ENCODE data around the gene EIF3K.
A peak's percentile ranks its signal among the peaks of the same experiment; 100 is the strongest.
"Not testable (repeated sequence)": the region's sequence is repeated elsewhere in the genome, so short reads cannot be mapped to it uniquely, and the experiment has no call there.

EIF3K gene

DNA sequence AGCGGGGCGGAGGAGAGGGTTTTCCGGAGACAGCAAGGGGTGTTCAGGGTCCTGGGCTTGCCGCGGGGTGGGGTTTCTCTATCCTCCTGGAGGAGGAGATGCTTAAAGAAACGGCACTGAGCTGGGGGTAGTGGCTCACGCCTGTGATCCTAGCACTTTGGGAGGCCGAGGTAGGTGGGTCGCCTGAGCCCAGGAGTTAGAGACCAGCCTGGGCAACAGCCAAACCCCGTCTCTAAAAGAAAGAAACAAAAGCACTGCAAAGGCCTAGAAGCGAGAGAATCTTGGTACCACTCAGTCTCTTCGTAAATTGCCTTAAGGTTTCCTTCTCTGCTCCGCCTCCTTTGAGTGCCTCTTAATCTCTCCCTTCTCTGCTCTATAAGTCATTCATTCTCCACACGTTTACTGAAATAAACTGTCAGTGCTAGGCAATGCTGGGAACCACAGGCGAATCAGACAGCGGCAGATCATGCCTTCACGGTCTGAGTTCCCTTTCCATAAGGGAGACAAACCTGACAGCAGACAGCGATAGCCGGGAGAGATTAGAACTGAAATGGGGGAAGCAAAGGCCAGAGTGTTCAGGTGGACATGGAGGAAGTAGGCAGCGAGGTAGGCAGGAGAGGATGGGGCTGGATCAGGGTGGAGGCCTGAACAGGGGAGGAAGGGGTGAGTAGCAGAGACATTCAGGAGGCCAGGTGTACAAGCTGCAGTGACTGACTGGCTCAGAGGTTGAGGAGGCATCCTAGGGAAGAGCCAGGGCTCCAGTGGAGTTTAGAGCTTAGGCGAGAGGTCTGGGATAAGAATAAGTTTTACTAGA is 580 bp downstream of the EIF3K start:
- DNase-seq = no peak

DNA sequence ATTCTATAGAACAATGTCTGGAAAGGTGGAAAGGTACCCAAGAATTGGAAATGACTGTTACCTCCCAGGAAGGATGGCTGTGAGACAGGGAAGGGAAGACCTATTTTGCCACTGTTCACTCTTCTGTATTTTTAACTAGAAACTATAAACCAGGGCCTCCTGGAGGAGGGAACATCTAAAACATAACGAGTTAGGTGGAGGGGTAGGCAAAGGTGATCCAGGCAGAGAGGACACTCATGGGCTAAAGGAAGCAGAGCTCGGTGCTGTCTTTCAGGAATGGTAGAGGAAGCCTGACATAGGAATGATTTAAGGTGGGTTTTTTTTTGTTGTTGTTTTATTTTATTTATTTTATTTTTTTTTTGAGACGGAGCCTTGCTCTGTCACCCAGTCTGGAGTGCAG is 5.8 kb downstream of the EIF3K start:
- no peak for DNase-seq

DNA sequence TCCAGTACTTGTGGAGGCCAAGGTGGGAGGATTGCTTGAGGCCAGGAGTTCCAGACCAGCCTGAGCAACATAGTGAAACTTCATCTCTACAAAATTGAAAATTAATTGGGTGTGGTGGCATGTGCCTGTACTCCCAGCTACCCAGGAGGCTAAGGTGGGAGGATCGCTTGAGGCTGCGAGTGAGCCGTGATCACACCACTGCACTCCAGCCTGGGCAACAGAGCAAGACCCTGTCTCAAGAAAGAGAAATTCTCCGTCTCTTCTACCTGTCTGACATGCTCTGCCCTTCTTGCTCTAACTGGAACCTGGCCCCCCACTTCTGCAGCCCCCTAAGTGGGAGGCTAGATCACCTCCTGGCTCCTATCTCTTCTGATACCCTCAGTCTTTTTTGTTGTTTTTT is 7.4 kb downstream of the EIF3K start:
- DNase-seq = no peak

DNA sequence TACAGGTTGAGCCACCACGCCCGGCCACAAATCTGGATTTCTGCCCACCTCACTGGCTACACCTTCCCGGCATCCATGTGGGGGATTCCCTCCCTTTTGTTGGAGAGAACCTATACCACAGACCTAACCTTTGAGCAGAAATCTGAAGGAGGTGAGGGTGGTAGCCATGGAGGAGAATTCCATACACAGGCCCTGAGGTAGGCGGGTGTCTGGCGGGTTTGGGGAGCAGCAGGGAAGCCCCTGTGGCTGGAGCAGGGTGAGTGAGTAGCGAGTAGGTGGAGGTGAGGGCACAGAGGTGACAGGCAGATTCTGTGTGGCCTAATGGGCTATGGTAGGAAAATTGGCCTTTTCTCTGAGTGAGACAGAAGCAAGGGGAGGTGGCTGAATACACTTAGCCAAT is 10.6 kb downstream of the EIF3K start:
- DNase-seq = no peak

DNA sequence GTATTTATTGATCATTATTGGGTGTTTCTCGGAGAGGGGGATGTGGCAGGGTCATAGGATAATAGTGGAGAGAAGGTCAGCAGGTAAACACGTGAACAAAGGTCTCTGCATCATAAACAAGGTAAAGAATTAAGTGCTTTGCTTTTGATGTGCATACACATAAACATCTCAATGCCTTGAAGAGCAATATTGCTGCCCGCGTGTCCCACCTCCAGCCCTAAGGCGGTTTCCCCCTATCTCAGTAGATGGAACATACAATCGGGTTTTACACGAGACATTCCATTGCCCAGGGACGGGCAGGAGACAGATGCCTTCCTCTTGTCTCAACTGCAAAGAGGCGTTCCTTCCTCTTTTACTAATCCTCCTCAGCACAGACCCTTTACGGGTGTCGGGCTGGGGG is 12.3 kb downstream of the EIF3K start:
- DNase-seq = not testable (repeated sequence)

DNA sequence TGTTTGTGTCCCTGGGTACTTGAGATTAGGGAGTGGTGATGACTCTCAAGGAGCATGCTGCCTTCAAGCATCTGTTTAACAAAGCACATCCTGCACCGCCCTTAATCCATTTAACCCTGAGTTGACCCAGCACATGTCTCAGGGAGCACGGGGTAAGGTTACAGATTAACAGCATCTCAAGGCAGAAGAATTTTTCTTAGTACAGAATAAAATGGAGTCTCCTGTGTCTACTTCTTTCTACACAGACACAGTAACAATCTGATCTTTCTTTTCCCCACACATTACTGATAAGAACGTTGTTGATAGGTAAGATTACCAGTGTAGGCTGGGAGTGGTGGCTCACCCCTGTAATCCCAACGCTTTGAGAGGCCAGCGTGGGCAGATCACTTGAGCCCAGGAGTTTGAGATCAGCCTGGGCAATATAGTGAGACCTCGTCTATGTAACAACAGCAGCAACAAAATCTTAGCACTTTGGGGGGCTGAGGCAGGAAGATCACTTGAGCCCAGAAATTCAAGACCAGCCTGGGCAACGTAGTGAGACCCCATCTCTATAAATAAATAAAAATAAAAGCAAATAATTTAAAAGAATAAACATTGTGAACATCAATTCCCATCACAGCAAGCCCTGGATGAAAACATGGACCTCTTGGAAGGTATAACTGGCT is 13.0 kb downstream of the EIF3K start:
- not testable (repeated sequence) for DNase-seq

DNA sequence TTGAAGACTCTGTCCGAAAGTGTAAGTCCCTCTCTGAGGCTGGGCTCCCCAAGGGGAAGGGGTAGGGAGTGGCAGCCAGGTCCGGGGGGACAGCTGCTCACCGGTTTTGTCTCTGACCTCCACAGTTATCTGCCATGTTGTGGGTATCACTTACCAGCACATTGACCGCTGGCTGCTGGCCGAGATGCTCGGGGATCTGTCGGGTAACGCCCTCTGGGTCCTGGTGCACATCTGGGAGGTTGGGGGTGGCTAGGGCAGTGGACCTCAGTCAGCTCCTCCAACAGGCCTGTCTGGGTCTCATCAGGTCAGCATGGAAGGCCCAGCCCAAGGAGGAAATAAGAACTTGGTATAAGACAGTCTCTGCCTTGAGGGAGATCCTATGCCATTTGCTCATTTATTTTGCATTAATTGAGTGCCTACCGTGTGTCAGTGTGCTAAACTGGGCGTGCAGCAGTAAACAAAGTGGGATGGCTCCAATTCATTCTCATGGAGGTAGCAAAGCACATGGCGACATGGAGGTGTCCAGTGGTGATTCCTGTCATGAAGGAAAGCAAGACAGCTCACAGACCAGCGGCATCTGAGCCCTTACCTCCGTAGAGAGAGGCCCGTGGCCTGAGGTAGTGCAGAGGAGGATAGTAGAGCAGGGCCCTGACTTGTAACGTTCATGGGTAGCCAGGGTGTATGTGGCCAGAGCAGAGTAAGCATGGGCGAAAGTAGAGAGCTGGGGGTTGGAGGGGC is 13.7 kb downstream of the EIF3K start:
- no peak for DNase-seq

DNA sequence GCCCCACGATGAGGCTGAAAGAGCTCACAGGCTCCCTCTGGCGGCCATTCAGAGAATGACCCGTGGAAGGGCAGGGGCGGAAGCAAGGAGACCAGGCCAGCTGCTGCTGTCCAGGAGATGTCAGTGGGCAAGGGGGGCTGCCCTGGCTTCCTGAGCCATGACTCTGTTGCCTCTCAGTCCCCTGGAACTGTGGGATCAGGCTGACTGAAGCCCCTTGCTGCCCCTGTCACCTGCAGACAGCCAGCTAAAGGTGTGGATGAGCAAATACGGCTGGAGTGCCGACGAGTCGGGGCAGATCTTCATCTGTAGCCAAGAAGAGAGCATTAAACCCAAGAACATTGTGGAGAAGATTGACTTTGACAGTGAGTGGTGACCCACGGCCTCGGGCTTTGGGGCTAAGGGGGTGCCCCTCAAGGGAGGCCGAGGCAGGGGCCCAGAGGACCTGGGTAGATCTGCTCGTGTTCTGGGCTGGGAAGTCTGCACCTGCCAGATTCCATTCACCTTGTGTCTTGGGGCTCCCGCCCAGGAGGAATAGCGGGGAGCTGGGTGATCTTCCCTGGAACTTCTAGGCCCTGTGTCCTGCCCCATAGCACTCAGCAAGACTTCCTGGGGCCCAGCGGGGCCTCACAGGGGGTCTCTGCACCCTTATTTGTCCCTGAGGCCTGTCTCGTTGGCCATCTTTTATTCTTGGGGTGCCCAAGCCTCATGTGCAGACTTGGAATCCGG is 15.9 kb downstream of the EIF3K start:
- DNase-seq = peak; percentile 62

DNA sequence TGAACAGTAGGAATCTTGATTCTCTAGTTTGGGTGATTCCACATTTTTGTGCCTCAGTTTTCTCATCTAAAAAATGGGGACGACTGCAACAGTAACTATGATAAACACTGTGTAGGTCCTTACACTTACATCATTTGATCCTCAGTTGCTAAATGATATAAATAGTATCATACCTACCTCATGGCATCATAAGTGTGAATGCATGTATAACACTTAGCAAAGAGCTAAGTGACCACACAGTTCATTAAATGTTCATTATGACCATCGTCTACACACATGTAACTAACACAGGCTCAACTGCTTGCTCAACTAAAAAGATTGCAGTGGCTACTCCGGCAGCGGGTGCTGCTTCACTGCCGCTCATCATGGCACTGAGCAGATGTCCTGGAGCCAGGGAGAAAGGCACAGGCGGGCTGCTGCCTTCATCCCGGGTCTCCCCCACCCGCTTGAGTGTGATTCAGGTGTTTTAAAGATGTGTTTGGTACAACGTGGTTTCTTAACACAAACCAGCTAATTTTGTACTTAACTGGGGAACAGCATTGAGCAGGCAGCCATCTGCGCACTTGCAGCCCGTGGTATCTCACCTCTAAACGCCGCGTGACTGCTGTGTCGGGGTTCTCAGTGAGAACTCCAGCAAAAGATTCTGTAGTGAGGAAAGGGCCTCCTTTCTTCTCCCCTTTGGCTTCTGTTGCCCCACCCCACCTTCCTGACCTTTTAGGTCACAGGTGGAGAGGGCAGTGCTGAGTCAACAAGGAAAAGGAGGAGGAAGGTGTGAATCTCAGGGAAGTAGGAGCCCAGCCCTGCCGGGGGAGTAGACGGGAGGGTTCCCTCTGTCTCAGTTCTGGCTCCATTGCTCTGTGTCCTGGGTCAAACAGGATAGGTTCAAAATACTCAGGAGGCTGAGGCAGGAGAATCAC is 16.8 kb downstream of the EIF3K start:
- DNase-seq = no peak

DNA sequence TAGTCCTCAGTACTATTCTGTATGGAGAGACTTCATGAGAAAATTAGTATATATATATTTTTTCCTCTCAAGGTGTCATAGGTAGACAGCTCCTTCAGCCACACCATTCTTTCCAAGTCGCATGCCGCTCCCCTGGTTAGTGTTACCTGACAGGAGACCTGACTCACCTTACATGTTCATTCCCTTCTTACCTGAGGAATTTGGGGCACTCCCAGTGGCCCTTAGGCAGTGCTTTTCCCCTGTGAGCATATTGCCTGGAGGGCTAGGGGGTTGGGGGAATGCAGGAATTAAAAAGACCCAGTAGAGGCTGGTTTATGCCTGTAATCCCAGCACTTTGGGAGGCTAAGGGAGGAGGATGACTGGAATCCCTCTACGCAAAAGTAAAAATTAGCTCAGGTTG is 19.5 kb downstream of the EIF3K start:
- DNase-seq = no peak

DNA sequence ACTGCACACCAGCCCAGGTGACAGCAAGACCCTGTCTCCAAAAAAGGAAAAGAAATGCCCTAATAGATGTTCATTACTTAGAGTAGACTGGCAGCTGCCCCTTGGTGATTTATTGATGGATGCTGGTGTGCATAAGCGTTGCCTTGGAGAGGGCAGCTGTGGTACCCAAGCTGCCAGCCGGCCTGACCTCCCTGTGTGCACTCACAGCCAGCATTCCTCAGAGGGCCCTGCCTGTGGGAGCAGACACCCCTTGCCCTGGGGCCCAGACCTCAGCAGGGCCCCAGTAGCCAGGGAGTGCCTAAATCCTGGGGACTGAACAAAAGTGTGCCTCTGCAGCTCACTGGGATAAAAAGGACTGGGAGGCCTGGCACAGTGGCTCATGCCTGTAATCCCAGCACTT is 20.7 kb downstream of the EIF3K start:
- DNase-seq = no peak

DNA sequence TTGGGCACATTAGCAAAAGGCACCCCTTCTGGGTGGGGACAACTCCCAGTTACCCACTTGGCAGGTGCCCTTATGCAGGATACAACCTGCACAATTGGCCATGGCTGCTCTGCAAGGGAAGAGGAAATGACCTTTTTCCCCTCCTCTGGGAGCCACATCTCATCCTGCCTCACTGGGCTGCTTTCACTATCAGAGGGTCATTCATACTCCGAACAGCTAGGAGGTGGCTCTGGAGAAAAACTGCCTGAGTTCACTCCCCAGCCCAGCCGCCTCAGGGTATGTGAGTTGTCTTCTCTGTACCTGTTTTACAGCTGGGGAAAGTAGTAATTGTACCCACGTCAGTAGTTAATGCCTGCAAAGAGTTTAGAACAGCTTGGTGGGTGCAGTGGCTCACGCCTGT is 21.4 kb downstream of the EIF3K start:
- DNase-seq = no peak

DNA sequence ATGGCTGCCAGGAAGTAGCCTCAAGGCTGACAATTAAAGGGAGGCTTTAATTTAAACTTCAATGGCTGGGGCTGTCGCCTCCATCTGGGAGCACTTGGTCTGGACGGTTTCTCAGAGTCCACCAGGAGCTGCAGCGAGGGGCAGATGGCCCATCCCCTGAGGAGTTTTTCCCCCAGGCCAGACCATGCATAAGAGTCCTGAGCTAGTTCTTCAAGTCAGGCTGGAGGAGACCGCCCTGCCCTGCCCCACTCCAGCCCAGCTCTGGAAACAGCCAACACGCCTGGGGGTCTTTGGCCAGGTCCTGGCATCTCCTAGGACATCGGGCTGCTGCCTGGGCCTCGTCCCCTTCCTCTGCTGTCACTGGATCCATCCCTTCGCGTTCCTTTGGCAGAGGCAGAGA is 23.2 kb downstream of the EIF3K start:
- no peak for DNase-seq

DNA sequence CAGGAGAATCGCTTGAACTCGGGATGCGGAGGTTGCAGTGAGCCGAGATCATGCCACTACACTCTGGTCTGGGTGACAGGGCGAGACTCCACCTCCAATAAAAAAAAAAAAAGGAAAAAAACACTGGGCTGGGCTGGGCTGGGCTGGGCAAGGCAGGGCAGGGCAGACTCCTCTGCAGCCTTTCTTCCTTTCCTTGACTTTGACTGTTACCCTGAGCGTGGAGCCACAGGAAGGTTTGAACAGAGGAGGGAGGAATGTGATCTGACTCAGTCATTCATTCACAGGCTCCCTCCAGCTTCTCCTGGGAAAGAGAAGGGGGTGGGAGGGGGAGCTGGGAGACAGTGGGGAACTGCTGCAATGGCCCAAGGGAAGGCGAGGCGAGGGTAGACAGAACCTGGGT is 25.7 kb downstream of the EIF3K start:
- DNase-seq = no peak

DNA sequence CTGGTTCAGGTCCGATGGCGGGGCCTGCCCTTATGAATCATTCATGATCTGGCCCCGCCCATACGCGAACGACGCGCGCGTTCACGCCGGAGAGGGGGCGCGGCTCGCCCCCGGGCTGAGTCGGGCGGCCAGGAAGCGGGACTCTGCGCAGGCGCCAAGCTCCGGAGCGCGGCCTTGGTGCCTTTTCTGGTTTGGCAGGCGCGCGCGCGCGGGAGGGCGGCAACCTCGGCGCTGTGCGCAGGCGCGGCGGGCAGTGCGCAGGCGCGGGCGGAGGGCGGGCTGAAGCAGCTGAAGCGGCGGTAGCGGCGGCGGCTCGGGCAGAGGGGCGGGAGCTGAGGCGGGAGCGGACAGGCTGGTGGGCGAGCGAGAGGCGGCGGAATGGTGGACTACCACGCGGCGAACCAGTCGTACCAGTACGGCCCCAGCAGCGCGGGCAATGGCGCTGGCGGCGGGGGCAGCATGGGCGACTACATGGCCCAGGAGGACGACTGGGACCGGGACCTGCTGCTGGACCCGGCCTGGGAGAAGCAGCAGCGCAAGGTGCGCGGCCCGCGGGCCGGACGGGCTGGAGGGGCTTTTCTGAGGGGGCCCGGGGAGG is 28.5 kb downstream of the EIF3K start, which contains the start of gene ACTN4:
TSS of gene ACTN4 (plus strand) at position 282 of the 598 bp plus-strand sequence. CDS start at position 379, 97 bp downstream.
- peak; percentile 99 for DNase-seq

DNA sequence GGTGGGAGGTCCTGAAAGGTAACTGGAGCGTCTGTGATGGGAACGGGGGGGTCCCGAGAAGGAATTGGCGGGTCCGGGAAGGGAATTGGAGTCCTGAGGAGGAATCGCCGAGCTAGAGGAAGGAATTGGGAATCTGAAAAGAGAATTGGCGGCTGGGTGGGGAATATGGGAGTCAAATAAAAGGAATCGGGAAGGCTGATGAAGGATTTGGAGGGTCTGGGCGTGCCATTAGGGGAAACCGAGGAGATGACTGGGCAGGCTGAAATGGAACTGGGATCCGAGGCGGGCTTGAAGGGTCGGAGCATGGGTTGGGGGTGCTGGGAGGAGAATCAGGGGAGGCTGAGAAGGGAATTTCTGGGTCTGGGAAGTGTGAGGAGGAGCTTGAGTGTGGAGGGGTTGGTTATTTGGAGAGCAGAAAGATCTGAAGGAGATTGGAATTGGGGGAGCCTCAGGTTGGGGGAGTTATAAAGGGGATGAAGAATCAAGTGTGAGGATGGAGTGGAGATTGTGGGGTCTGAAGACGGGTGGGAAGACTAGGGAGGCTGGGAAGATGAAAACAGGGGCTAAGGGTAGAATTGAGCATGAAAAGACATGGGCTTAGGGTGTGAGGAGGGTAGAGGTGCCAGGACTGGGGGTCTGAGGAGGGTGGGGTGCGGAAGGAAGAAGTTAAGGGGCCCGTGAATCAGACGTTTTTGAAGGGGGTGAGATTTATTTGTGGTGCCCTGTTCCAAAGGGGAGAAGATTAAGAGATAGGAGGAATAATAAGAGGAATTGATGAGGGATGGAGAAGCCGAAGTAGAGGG is 29.2 kb downstream of the EIF3K start:
- DNase-seq = no peak

DNA sequence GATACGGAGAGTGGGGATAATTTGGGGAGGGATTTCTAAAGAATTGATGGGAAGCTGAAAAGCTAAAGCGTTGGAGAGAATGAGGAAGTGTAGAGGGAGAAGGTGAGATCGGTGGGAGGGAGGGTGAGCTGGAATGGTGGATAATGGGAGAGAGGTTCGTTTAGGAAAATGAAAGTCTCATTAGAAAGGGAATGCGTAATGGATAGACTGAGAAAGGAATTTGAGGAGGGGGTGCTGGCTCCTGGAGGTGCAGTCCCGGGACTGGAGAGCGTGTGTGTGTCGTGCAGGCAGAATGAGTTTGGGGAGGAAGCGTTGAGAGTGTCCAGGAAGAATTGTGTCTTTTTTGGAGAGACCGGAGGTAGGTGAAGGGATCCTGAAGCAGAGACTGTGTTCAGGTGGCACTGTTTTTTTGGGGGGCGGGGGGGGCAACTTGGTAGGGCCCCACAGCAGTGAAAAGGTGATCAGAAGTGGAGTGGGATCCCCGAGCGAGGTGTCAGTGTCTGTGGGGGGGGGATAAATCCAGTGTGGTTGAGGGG is 29.8 kb downstream of the EIF3K start:
- no peak for DNase-seq

DNA sequence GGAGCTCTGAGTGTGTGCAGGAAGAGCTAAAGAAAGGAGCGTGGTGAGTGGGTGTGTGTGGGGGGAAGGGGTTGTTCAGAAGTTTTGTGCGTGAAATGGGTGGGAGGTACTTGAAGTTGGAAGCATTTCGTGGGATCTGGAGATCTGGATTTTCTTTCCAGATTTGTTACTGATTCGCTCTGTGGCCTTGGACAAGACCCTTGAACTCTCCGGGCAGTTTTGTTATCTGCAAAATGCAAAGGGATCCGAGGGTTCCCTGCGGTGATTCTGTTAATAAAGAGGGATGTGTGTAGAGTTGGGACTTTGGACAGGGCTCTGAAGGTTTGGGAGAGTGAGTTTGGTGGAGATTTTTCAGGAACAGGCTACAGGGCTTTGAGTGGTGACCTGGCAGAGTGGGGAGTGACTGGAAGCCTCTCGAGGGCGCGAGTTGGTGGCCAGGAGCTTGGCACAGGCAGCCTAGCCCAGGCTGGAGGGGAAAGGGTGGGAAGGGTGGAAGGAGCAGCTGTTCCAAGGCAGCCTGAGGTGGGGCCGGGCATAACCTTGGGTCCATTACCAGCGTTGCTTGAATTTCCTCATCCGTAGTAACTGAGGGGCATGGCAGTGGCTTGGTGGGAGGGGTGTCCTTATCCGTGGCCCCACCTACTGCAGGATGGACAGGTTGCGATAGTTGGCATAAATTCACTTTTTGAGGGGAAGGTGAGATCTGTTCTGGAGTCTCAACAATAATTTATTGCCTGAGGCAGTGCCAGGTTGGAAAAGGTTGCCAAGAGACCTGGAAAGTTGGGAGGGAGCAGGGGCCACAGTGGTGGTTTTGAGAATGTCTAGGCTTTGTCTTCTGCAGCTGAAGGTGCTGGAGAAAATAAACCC is 30.6 kb downstream of the EIF3K start:
- DNase-seq = no peak

DNA sequence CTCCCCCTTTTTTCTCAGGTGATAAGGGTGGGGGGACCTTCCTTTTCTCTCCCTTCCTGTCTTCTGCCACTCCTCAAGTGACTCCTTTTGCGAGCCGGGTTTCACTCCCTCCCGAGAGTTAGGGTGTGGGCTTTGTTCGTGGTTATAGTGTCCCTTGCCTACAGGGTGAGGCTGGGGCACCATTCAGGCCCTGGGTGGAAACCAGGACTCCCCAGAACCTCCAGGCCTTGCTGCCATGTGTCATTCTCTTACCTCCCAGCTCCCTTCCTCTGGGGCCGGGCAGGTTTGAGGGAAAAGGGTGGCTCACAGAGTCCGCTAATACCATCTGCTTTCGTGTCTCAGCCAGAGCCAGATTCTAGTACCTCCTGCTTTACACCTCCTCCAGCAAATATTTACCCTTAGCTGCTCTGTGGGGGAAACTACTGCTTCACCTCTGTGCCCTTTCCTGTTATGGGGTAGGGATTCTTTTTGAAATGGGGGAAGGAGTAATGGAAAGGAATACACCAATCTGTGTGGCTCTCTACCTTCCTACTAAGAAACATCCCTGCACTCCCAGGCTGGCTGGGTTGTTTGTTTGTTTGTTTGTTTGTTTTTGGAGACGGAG is 31.3 kb downstream of the EIF3K start:
- DNase-seq = no peak

Data from CD4-positive, alpha-beta T cell treated with Interleukin-4 for 4 hours (primary cell).